PC-9 (cell line): ENCODE measurements around the gene CTSL. TPM values are rescaled to one million over a fixed set of nuclear protein-coding genes. Genes with fewer than 3 reads are reported as not detected.

ENCODE experiments used
- BruUV-seq: library from RNA; stranded (reverse); fragments of 400-500 nt; replicated peaks from 2 replicates; lab custom pipeline; 2021; lab: Mats Ljungman, UMichigan
- CTCF ChIA-PET: fragments of 300-600 bp; sonication (Branson Sonifier 250); formaldehyde crosslinking; loops from one replicate; lab custom pipeline; 2022; ENCODE audit warnings: antibody characterized with exemption; lab: Charles Lee
- POLR2A ChIA-PET: fragments of 300-600 bp; sonication (Branson Sonifier 250); formaldehyde crosslinking; loops from one replicate; lab custom pipeline; 2022; ENCODE audit warnings: antibody characterized with exemption; ENCODE audit not compliant: unreplicated experiment; lab: Charles Lee
- DNase-seq, 2 experiments: peaks; one replicate each; pipeline versions ENCODE4 v3.0.0 to v3.0.0-alpha.2; 2015 to 2022; ENCODE audit warnings: mixed read lengths in 1 of 2
- H2AFZ ChIP-seq: fragments of 200-600 bp; sonication (generic); 2 replicates; pipeline ENCODE4 v1.8.1; 2017; ENCODE audit warnings: antibody characterized with exemption
- H3F3A ChIP-seq: fragments of 200-600 bp; sonication (generic); 2 replicates; pipeline ENCODE4 v1.8.1; 2017; ENCODE audit warnings: antibody characterized with exemption, mild to moderate bottlenecking, low read depth; ENCODE audit not compliant: insufficient read depth
- H3K27ac ChIP-seq: fragments of 200-600 bp; sonication (generic); 2 replicates; pipeline ENCODE4 v1.6.1; 2016; ENCODE audit warnings: mixed run types
- H3K27me3 ChIP-seq: fragments of 200-600 bp; sonication (generic); 2 replicates; pipeline ENCODE4 v1.6.1; 2016; ENCODE audit warnings: low read depth, mixed run types; ENCODE audit not compliant: insufficient read depth
- H3K36me3 ChIP-seq: fragments of 200-600 bp; sonication (generic); 2 replicates; pipeline ENCODE4 v1.6.1; 2016; ENCODE audit warnings: low read depth, mixed run types
- H3K4me1 ChIP-seq: fragments of 200-600 bp; sonication (generic); replicated peaks from 2 replicates; pipeline ENCODE4 v1.6.1; 2016; ENCODE audit warnings: mixed run types; ENCODE audit not compliant: insufficient read depth
- H3K4me2 ChIP-seq: fragments of 200-600 bp; sonication (generic); 2 replicates; pipeline ENCODE4 v1.6.1; 2017; ENCODE audit warnings: mixed run types
- H3K4me3 ChIP-seq: fragments of 200-600 bp; sonication (generic); 2 replicates; pipeline ENCODE4 v1.6.1; 2016; ENCODE audit warnings: mixed run types
- H3K79me2 ChIP-seq: fragments of 200-600 bp; sonication (generic); 2 replicates; pipeline ENCODE4 v1.6.1; 2017; ENCODE audit warnings: low read depth, mixed run types
- H3K9me2 ChIP-seq: fragments of 200-600 bp; sonication (generic); 2 replicates; pipeline ENCODE4 v1.8.1; 2017; ENCODE audit warnings: mild to moderate bottlenecking; ENCODE audit not compliant: insufficient read depth
- H3K9me3 ChIP-seq: fragments of 200-600 bp; sonication (generic); 2 replicates; pipeline ENCODE4 v1.8.1; 2016; ENCODE audit warnings: low read depth; ENCODE audit not compliant: insufficient read depth
- H4K20me1 ChIP-seq: fragments of 200-600 bp; sonication (generic); 2 replicates; pipeline ENCODE4 v1.8.1; 2017; ENCODE audit not compliant: insufficient read depth
- CTCF ChIP-seq: fragments of 200-600 bp; sonication (generic); conservative IDR thresholded peaks from 2 replicates; pipeline ENCODE4 v1.6.1; 2017; ENCODE audit warnings: mixed run types, antibody characterized with exemption, mild to moderate bottlenecking, moderate library complexity
- EZH2 ChIP-seq: fragments of 200-600 bp; sonication (generic); IDR thresholded peaks from 2 replicates; pipeline ENCODE4 v1.8.0; 2017; ENCODE audit warnings: antibody characterized with exemption, low read depth
- intact Hi-C: fragments of 100-400 bp; cut with micrococcal nuclease; formaldehyde crosslinking; loops from one replicate; pipeline ENCODE4 v1.10.0; 2022; ENCODE audit not compliant: unreplicated experiment
- total RNA-seq: library from RNA; stranded (reverse); gene quantifications from 2 replicates; pipeline ENCODE4 v1.2.3, GENCODE V29; 2021

The CTSL gene
- total RNA-seq, 1 experiment from 2014 or later = 82.6 TPM

- no peak for TF ChIP-seq CTCF
- no peak for TF ChIP-seq EZH2
- no peaks in the 10 kb centered on the region for H3K9me3 ChIP-seq
- peaks cover 12% of the 10 kb centered on the region; the same call in 1 of the 2 replicates for H3K36me3 ChIP-seq
- H3K27me3 ChIP-seq = no peaks in the 10 kb centered on the region
- H3K9me2 ChIP-seq = no peaks in the 10 kb centered on the region
- H3K79me2 ChIP-seq = no peaks in the 10 kb centered on the region
- no peak for DNase-seq
- H2AFZ ChIP-seq = no peak overlapping the region
- no TSS peak for BruUV-seq
- H3K4me2 ChIP-seq = no peak overlapping the region
- H3K27ac ChIP-seq = no peak overlapping the region
- ChIA-PET CTCF (no interaction called here), POLR2A (no interaction called here)
- peaks cover 9% of the 10 kb centered on the region; the same call in 1 of the 2 replicates for H3K4me1 ChIP-seq
- 0 out of 2 replicates have a peak, but pooled peaks cover 6% of the 10 kb centered on the region for H3F3A ChIP-seq
- H4K20me1 ChIP-seq = no peaks in the 10 kb centered on the region
- no peak overlapping the region for H3K4me3 ChIP-seq
- intact Hi-C loops = no loop called here
These were observed 30.4 kb upstream of the CTSL start for GRCh38 chr9:87695523-87695922.

GRCh38 chr9:87696641-87697040 is 29.3 kb upstream of the CTSL start:
- Histone ChIP-seq H3K79me2 (no peaks in the 10 kb centered on the region), H3K4me3 (no peak overlapping the region), H2AFZ (no peak overlapping the region), H3K9me2 (no peaks in the 10 kb centered on the region), H3K4me1 (peaks cover 9% of the 10 kb centered on the region; the same call in 1 of the 2 replicates), H3K36me3 (peaks cover 12% of the 10 kb centered on the region; the same call in 1 of the 2 replicates), H3F3A (0 out of 2 replicates have a peak, but pooled peaks cover 6% of the 10 kb centered on the region), H3K4me2 (no peak overlapping the region), H4K20me1 (no peaks in the 10 kb centered on the region), H3K9me3 (no peaks in the 10 kb centered on the region), H3K27ac (no peak overlapping the region), H3K27me3 (no peaks in the 10 kb centered on the region)
- intact Hi-C loops = no loop called here
- CTCF ChIA-PET = no interaction called here
- POLR2A ChIA-PET = no interaction called here
- no peak for TF ChIP-seq CTCF
- TF ChIP-seq EZH2 = no peak
- DNase-seq = no peak
- no TSS peak for BruUV-seq

- DNase-seq = no peak
- no peak overlapping the region for H3K4me3 ChIP-seq
- no peak for TF ChIP-seq EZH2
- H4K20me1 ChIP-seq = no peaks in the 10 kb centered on the region
- H3K9me2 ChIP-seq = no peaks in the 10 kb centered on the region
- H3K27me3 ChIP-seq = no peaks in the 10 kb centered on the region
- H2AFZ ChIP-seq = no peak overlapping the region
- CTCF ChIA-PET = no interaction called here
- H3K79me2 ChIP-seq = no peaks in the 10 kb centered on the region
- H3K4me1 ChIP-seq = peaks cover 17% of the 10 kb centered on the region
- H3K9me3 ChIP-seq = no peaks in the 10 kb centered on the region
- intact Hi-C loops = no loop called here
- H3F3A ChIP-seq = peaks cover 10% of the 10 kb centered on the region; the same call in 1 of the 2 replicates
- peaks cover 16% of the 10 kb centered on the region for H3K36me3 ChIP-seq
- POLR2A ChIA-PET = no interaction called here
- H3K27ac ChIP-seq = no peak overlapping the region
- no TSS peak for BruUV-seq
- H3K4me2 ChIP-seq = no peak overlapping the region
These were observed 27.7 kb upstream of the CTSL start for GRCh38 chr9:87698069-87698809.
